Activated CD8-positive, alpha-beta memory T cell treated with anti-CD3 and anti-CD28 coated beads, Interleukin-2, amount 50 U/mL, for 24 hours (primary cell): Measurements from ENCODE around the gene SH3BP2.

Experiments
- DNase-seq: peaks from one replicate; pipeline ENCODE4 v3.0.0-alpha.2; 2020; ENCODE audit errors: extremely low read depth

Gene SH3BP2

DNA sequence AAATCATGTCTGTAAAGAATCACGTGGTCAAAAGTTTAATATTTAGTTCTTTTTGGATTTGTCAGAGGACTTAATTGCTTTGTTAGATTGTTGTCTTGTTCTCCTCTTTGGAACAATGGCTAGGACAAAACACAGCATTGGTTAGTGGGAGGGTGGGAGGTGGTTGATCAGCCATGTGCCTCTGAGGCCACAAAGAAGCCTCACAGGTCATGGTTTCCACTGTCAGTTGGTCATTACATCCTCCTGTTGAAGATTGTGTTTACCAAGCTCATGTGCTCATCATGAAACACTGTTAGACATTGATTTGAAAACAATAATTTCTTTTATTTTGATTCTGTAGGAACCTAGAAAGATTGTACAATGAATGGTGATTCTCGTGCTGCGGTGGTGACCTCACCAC, 82.7 kb downstream of the SH3BP2 start:
- no peak for DNase-seq

GRCh38 chr4:2878346-2878745, 85.5 kb downstream of the SH3BP2 start:
- DNase-seq: no peak

- DNase-seq: no peak
Measured at GRCh38 chr4:2879026-2879425, 86.1 kb downstream of the SH3BP2 start.

GRCh38 chr4:2881431-2881830, 88.5 kb downstream of the SH3BP2 start:
- DNase-seq: no peak

DNA sequence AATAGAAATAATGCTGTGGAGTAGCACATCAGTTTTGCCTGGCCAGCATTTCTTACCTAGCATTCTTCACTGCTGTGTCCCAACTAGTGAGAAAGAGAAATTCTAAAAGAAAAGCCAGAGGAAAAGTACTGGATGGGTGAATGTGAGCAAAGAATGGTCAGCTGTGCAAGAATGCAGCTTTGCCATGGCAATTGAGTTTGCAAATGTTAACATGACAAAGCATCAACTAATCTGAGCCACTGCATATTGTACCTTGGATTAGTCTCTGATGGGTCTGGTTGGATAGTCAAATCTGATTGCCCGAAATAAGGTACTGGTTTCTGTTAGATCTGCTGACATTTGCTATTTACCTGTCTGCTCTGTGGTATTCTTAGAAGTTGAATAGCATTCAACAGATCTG, 89.5 kb downstream of the SH3BP2 start:
- DNase-seq: no peak

DNA sequence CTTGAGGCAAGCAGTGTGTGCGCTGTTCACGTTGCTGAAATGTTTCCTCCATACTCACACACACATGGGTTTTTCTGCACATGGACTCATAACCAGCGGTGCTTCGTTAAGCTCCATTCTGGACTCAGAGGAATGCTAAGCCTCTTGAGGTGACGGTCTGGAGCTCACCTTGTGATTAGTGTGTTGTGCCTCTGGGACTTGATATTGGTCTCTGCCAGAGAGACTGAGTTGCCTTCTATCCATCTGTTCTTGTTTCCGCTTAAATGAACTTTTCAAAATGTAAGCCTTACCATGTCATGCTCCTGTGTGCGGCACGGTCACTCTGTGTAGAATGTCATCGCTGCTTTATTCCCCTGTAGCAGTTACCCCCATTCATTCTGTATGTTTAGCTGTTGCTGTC, 93.3 kb downstream of the SH3BP2 start:
- DNase-seq: no peak

DNA sequence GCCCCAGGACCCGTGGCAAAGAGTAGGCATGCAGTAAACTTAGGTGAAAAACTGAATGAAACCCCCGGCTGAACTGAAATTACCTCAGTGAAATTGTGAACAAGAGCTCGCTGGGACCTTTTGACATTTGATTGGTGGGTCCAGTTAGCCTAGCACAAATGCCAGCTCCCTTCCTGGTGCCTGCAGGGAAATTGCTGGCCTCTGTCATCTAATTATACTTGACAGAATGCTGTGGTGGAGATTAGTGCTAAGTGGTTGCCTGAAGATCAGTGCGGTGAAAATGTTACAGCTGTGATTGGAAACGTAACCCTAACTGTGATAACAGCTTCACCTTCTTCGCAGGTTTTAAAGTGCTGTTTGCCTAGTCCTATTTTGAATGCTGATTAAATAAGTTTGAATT, 93.7 kb downstream of the SH3BP2 start:
- DNase-seq: no peak

DNA sequence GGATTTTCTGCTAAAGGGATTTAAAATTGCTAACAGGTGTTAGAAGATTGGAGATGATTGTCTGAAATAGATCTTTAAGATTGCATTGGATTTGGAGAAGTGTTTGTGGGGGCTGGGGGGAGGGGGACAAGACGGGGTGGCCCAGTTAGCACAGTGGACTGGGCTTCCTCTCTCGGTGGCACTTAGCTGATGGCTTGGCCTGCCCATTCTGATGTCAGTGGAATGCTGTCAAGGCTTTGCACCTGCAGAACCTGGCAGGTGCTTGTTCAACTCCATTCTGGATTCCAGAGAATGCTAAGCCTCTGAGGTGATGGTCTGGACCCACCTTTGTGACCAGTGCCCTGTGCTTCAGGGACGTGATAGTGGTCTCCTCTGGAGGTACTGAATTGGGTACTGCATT, 94.5 kb downstream of the SH3BP2 start:
- no peak for DNase-seq

GRCh38 chr4:2888886-2889285, 96.0 kb downstream of the SH3BP2 start:
- DNase-seq: no peak
